ENCODE data around the gene GCDH. TPM values are rescaled to one million over a fixed set of nuclear protein-coding genes. Genes with fewer than 3 reads are reported as not detected.

GCDH gene
- total RNA-seq, 1 donor from 2014 or later, result 20.0 TPM

- Mint-ChIP-seq H3K27ac (ENCODE audit: unreplicated experiment) (no peak overlapping the region), H3K27me3 (ENCODE audit: unreplicated experiment) (peaks cover 14% of the 10 kb centered on the region), H3K4me3 (ENCODE audit: unreplicated experiment) (peak overlapping the region; percentile 100), H3K4me1 (ENCODE audit: unreplicated experiment) (peaks cover 38% of the 10 kb centered on the region), H3K36me3 (ENCODE audit: low read depth, unreplicated experiment) (peaks cover 41% of the 10 kb centered on the region), H3K9me3 (ENCODE audit: unreplicated experiment) (no peaks in the 10 kb centered on the region)
- no peak for DNase-seq (ENCODE audit: low spot score)
- TF ChIP-seq CTCF (IDR thresholded peaks at IDR 0.05; ENCODE audit: unreplicated experiment), result no peak
These were observed 49.9 kb downstream of the GCDH start for GRCh38 chr19:12940897-12941296.

GRCh38 chr19:12943437-12944044 is 52.6 kb downstream of the GCDH start:
- DNase-seq (ENCODE audit: low spot score), result no peak
- peak overlapping the region; percentile 37 for H3K4me3 Mint-ChIP-seq (ENCODE audit: unreplicated experiment)
- no peak for TF ChIP-seq CTCF (IDR thresholded peaks at IDR 0.05; ENCODE audit: unreplicated experiment)
- H3K9me3 Mint-ChIP-seq (ENCODE audit: unreplicated experiment), result no peaks in the 10 kb centered on the region
- peaks cover 14% of the 10 kb centered on the region for H3K27me3 Mint-ChIP-seq (ENCODE audit: unreplicated experiment)
- peaks cover 50% of the 10 kb centered on the region for H3K36me3 Mint-ChIP-seq (ENCODE audit: low read depth, unreplicated experiment)
- peak overlapping the region; percentile 16 for H3K27ac Mint-ChIP-seq (ENCODE audit: unreplicated experiment)
- peaks cover 39% of the 10 kb centered on the region for H3K4me1 Mint-ChIP-seq (ENCODE audit: unreplicated experiment)

- H3K27ac Mint-ChIP-seq (ENCODE audit: unreplicated experiment), result peak overlapping the region; percentile 57
- DNase-seq (ENCODE audit: low spot score), result no peak
- H3K4me3 Mint-ChIP-seq (ENCODE audit: unreplicated experiment), result peak overlapping the region; percentile 37
- peaks cover 46% of the 10 kb centered on the region for H3K36me3 Mint-ChIP-seq (ENCODE audit: low read depth, unreplicated experiment)
- H3K27me3 Mint-ChIP-seq (ENCODE audit: unreplicated experiment), result peaks cover 12% of the 10 kb centered on the region
- peaks cover 33% of the 10 kb centered on the region for H3K4me1 Mint-ChIP-seq (ENCODE audit: unreplicated experiment)
- TF ChIP-seq CTCF (IDR thresholded peaks at IDR 0.05; ENCODE audit: unreplicated experiment), result no peak
- no peaks in the 10 kb centered on the region for H3K9me3 Mint-ChIP-seq (ENCODE audit: unreplicated experiment)
These were observed 53.2 kb downstream of the GCDH start for GRCh38 chr19:12944104-12944674.

GRCh38 chr19:12945479-12946091 is 54.6 kb downstream of the GCDH start, which contains the start of gene RAD23A:
Gene RAD23A (plus strand): TSS chr19:12945862. CDS start chr19:12945949, 87 bp downstream.
- Mint-ChIP-seq H3K9me3 (ENCODE audit: unreplicated experiment) (no peaks in the 10 kb centered on the region), H3K27ac (ENCODE audit: unreplicated experiment) (peak within 1 kb of the TSS; percentile 96), H3K27me3 (ENCODE audit: unreplicated experiment) (peaks cover 12% of the 10 kb centered on the region), H3K4me3 (ENCODE audit: unreplicated experiment) (peak within 1 kb of the TSS; percentile 95), H3K4me1 (ENCODE audit: unreplicated experiment) (peaks cover 19% of the 10 kb centered on the region), H3K36me3 (ENCODE audit: low read depth, unreplicated experiment) (peaks cover 41% of the 10 kb centered on the region)
- DNase-seq (ENCODE audit: low spot score), result peak; percentile 98
- TF ChIP-seq CTCF (IDR thresholded peaks at IDR 0.05; ENCODE audit: unreplicated experiment), result no peak

Measured in endothelial cell (in vitro differentiated cells).